ENCODE results near the gene WNT5A. TPM values are rescaled to one million over a fixed set of nuclear protein-coding genes. Genes with fewer than 3 reads are reported as not detected.

The WNT5A gene
- total and polyA plus RNA-seq, 2 of the 4 experiments (the other 2 are of a cell fraction): 224 to 231 TPM

GRCh38 chr3:55426486-55426885, 60.6 kb downstream of the WNT5A start:
- no peaks in the 10 kb centered on the region for H3K36me3 ChIP-seq (ENCODE audit: control insufficient read depth, insufficient read depth, low read length)
- POLR2A ChIA-PET (ENCODE audit: unreplicated experiment): no interaction called here
- H3K4me1 ChIP-seq (ENCODE audit: control insufficient read depth, insufficient read depth, low read length): peaks cover 2% of the 10 kb centered on the region
- peak; percentile 29 for DNase-seq
- H3K4me3 ChIP-seq (ENCODE audit: insufficient read depth, low read depth, low read length): no peak overlapping the region
- intact Hi-C loops (cut with micrococcal nuclease): no loop called here
- no peak overlapping the region for H3K9ac ChIP-seq (ENCODE audit: low read depth, low read length)
- H3K23ac ChIP-seq (ENCODE audit: low read depth, low read length): no peak overlapping the region
- H3K9me1 ChIP-seq (ENCODE audit: insufficient read depth, low read length): 0 out of 2 replicates have a peak, but pooled peaks cover 3% of the 10 kb centered on the region
- H2AFZ ChIP-seq (replicated peaks; ENCODE audit: low read length, poor library complexity): peak overlapping the region; percentile 9
- H2AK9ac ChIP-seq (replicated peaks; ENCODE audit: low read depth, low read length, poor library complexity): no peak overlapping the region
- 0 out of 2 replicates have a peak overlapping the region, but pooled peaks have one; percentile 3 for H2BK20ac ChIP-seq (ENCODE audit: low read depth, low read length)
- H3K18ac ChIP-seq (ENCODE audit: low read depth, low read length): peak overlapping the region; percentile 34; the same call in 1 of the 2 replicates
- in situ Hi-C loops (cut with MboI; ENCODE audit: low sequenced_read_pairs): no loop called here
- no peak overlapping the region for H4K5ac ChIP-seq (ENCODE audit: low read depth, low read length)
- peak overlapping the region; percentile 11; the same call in 1 of the 2 replicates for H4K91ac ChIP-seq (ENCODE audit: insufficient read depth, low read depth, low read length)
- no peak for ATAC-seq (ENCODE audit: low read depth)
- no peak overlapping the region for H2BK120ac ChIP-seq (ENCODE audit: low read depth, low read length)
- no peaks in the 10 kb centered on the region for H4K20me1 ChIP-seq (ENCODE audit: insufficient read depth, low read length)
- no peak for TF ChIP-seq POLR2A (IDR thresholded peaks at IDR 0.05; ENCODE audit: low read depth, low read length)
- no peak for TF ChIP-seq USF2 (IDR thresholded peaks at IDR 0.05; ENCODE audit: low read depth, low read length)
- no peak for TF ChIP-seq ELK1 (IDR thresholded peaks at IDR 0.05; ENCODE audit: borderline replicate concordance, low read depth, low read length)
- no peak for TF ChIP-seq CEBPB (IDR thresholded peaks at IDR 0.05; ENCODE audit: low read depth, low read length)
- TF ChIP-seq MAFK (IDR thresholded peaks at IDR 0.05; ENCODE audit: low read depth, low read length): no peak
- TF ChIP-seq RFX5 (IDR thresholded peaks at IDR 0.05; ENCODE audit: low read depth, low read length): no peak
- no peak for TF ChIP-seq BHLHE40 (IDR thresholded peaks at IDR 0.05; ENCODE audit: low read depth, low read length)
- no peak for TF ChIP-seq RCOR1 (IDR thresholded peaks at IDR 0.05; ENCODE audit: insufficient replicate concordance, low read length)
- no peaks in the 10 kb centered on the region for H3K79me1 ChIP-seq (ENCODE audit: low read depth in 1 of 2, low read length in 2 of 2)
- no peaks in the 10 kb centered on the region for H3K27me3 ChIP-seq (ENCODE audit: control insufficient read depth, insufficient read depth, low read length)
- H2BK5ac ChIP-seq (ENCODE audit: low read depth, low read length, poor library complexity, severe bottlenecking): no peak overlapping the region
- dilution Hi-C loops (cut with HindIII; ENCODE audit: low sequenced_read_pairs, unreplicated experiment): no loop called here
- peaks cover 3% of the 10 kb centered on the region for H3K9me3 ChIP-seq (ENCODE audit: control insufficient read depth, insufficient read depth, low read length)
- CTCF ChIA-PET: interaction anchor here (1.1 kb wide), 1 partner anchor 12 kb away, joined by 3 read pairs; no protein-coding TSS in a partner anchor
- no peak overlapping the region for H2BK15ac ChIP-seq (ENCODE audit: low read depth, low read length)
- no peak overlapping the region; the same call in 1 of the 2 replicates for H2AK5ac ChIP-seq (ENCODE audit: low read depth, low read length)
- BruUV-seq (replicated peaks): no TSS peak
- no peak overlapping the region for H4K8ac ChIP-seq (ENCODE audit: low read depth in 2 of 2, low read length in 2 of 2)
- 94% methylated on average over 2 of the region's 4 CpGs; no CpG with 5 or more reads in 1 of the 2 experiments for WGBS, 2 experiments (ENCODE audit: extremely low coverage in 2 of 2, insufficient read length in 1 of 2)
- peak overlapping the region; percentile 5; the same call in 1 of the 2 replicates for H3K4ac ChIP-seq (ENCODE audit: low read depth, low read length)
- H3K14ac ChIP-seq (replicated peaks; ENCODE audit: low read depth, low read length): no peak overlapping the region
- no peak overlapping the region for H3K56ac ChIP-seq (ENCODE audit: extremely low read depth, insufficient read depth, low read length)
- H3K4me2 ChIP-seq (ENCODE audit: low read depth, low read length): no peak overlapping the region
- no peak overlapping the region for H3K27ac ChIP-seq (ENCODE audit: insufficient read depth, low read length)

Measured in IMR-90 (cell line).